GM18861 (cell line): ENCODE measurements around the gene CTNNBL1.

Source experiments
- ATAC-seq: cut with Tn5 transposase; IDR thresholded peaks from one replicate; pipeline ENCODE4 v1.9.1; 2021; ENCODE audit not compliant: unreplicated experiment

The CTNNBL1 gene

DNA sequence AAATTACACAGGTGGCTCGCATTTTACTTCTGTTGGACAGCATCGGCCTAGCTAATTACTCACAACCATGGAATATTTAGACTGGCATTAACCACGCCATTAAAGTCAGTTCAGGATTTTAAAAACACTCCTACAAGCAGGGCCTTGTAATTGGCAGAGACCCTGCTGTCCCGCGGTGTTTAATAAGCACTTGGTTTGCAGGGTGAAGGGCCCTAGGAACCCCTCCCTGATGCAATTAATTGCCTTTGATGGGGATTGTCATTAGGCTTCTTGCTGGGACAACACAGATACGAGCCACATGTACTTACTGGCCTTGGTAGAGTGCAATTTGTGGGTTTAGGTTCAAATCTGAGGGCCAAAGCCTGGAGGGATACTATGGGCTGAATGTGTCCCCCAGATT lies 201.3 kb downstream of the CTNNBL1 start:
- no peak for ATAC-seq

- no peak for ATAC-seq
Observed at GRCh38 chr20:37896932-37897548, 203.2 kb downstream of the CTNNBL1 start.

- no peak for ATAC-seq
Observed at GRCh38 chr20:37898233-37899104, 204.6 kb downstream of the CTNNBL1 start.

- ATAC-seq, result no peak
Observed at GRCh38 chr20:37899105-37900045, 205.5 kb downstream of the CTNNBL1 start.

GRCh38 chr20:37901240-37901639 lies 207.4 kb downstream of the CTNNBL1 start:
- no peak for ATAC-seq

DNA sequence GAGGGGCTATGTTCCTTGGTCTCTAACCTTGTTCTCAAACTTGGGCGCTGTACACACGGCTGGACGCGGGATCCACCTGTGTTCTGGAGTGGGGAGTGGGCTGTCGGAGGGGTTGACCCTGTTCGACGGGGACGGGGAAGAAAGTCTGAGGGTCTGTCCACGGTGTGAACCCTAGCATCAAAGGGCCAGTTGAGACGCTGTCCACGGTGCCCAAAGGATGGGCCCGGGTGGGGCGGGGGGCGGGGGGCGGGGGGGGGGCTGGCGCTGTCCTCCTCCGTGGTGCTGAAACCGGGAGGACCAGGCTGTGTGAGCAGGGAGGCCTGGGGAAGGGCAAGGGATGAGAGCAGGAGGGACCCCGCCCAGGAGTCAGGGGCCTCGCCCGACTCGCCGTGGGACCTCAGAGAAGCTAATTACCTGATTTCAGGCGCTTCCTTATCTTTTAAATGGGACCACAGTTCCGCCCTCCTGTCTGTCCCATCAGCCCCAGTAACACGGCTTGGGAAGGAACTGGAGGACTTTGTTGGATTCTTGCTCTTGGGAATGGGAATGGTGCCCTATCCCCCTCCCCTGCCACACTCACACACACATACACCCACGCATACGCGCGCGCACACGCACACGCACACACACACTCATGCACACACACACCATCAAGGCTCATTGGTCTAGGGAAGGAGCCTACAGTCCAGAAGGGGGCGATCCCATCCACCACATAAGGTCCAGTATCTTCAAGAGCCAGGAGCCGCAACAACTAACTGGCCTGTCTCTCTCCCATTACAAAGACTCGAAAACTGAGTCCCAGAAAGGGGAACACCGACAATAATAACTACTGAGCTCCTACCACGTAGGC lies 208.0 kb downstream of the CTNNBL1 start:
- no peak for ATAC-seq

DNA sequence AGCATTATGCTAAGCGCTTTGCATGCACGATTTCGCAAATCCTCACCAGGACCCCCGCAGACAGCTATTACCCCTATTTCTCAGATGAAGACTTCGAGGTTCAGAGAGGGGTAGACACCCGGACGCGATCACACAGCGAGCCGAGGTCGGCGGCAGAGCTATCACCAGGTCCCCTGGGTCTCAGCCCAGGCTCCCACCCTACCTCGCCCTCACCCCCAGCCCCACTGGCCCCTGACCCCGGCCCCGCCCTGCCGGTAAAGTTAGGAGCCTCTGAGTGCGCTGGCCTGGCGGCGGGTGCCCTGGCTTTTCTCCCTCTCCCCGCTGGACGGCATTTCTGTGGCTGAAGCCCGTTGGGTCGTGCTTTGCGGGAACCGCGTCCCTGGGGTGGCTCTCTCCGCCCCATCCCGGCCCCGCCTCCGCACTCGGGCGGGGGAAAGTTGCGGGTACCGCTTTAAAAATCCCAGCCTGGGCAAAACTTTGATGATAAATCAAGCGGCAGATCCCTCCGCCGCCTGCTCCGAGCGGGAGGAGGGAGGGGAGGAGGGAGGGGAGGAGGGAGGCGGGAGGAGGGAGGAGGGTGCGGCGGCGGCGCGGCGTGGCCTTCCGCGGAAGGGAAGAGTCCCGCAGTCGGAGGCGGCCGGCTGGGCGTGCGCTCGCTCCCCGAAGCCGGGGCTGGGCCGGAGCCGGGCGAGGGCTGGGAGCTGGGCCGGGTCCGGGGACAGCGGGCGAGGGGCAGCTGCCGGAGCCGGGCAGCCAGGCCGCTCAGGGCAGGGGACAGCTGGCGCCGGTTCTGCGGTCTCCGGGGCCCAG lies 208.9 kb downstream of the CTNNBL1 start, which contains the start of gene VSTM2L:
VSTM2L (plus strand) TSS at position 624 of the 810 bp plus-strand sequence. CDS start 224 bp downstream, outside the sequence.
- no peak for ATAC-seq

DNA sequence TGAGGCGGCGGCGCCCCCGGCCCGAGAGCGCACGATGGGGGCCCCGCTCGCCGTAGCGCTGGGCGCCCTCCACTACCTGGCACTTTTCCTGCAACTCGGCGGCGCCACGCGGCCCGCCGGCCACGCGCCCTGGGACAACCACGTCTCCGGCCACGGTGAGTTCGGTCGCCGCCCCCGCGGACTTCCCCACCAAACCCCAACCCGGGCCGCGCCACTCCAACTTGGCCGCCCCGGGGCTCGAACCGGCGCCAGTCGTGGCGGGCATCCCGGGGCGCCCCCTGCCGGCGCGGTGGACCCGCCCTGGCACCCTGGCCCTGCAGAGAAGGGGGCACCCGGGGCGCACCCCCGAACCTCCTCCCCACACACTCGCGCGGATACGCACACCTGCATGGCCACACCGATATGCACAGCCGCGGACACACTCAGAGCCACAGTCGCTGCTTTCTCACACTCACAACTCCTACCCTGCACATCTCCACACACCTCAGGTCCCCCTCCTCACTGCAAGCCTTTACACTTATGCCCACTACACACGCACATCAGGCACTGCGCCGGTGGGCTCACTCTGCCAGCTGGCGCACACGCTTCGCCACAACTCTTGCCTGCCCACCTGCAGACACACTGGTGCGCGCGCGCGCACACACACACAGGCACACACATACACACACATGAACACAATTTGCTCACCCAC lies 209.6 kb downstream of the CTNNBL1 start:
- no peak for ATAC-seq

- ATAC-seq, result no peak
Observed at GRCh38 chr20:37904008-37904642, 210.3 kb downstream of the CTNNBL1 start.

- ATAC-seq, result no peak
Observed at GRCh38 chr20:37904845-37905373, 211.1 kb downstream of the CTNNBL1 start.

- no peak for ATAC-seq
Observed at GRCh38 chr20:37905671-37906613, 212.1 kb downstream of the CTNNBL1 start.

- no peak for ATAC-seq
Observed at GRCh38 chr20:37907330-37907676, 213.5 kb downstream of the CTNNBL1 start.

DNA sequence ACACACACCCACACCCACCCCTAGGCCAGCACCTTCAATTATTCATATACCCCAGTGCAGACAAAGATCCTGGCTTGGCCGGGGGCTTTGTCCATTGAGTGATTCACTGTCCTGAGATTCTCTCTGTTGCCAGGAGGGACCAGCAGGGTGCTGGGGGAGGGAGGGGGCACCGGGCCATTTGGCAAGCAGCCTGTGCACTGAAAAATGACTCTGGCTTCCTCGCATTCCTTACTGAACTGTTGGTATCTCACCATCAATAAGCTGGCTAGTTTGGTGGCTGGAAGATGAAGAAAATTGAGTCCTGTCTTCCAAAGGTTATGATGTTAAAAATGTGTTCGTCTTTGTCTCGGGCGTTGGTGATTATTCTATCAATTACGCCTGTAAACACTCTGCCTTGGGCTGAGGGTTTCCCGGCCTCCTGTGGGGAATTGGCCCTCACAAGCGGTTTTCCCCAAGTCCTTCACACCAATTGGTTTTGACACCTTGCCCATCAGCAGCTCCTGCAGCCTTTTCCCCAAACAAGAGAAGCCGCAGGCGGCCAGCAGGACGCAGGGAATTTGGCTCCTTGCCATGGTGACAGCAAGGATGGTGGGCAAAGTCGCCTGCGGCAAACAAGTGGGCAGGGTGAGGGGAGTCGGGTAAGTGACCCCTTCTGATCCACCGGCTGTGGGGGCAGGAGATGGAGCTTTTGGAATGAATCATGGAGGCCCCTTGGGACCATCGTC lies 214.0 kb downstream of the CTNNBL1 start:
- no peak for ATAC-seq

DNA sequence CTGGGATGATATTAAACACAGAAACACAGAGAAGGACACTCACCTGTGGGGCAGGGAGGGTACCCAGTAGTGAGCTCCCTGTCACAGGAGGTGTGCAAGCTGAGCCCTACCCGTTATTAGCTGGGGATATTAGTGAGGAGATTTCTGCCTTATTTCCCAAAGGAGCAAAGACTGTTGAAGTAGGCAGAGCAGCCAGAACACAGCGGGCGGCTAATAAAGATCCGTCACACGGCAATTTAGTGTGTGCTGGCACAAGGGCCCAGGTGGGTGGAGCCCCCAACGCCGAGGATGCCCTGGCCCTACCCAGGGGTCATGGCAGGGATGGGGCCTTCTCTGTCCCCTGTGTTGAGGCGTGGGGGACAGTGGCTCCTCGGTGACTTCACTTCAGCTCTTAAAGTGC lies 217.4 kb downstream of the CTNNBL1 start:
- no peak for ATAC-seq

DNA sequence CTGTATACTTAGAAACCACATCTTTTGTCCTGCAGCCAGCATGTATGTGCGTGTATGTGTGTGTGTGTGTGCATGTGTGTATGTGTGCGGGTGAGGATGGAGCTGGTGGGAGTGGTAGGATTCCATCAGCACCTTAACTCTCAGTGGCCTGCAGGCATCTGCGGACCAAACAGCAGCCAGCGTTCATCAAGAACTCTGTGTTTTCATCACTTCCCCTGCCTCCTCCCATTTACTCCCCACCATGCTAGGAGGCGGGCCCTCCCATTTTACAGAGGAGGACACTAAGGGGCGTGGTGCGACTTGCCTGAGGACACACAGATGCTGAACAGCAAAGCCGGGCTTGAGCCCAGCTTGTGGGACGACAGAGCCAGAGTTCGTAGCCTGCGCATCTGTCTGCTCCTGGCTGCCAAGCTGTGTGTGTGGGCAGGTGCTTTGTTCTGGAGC lies 218.0 kb downstream of the CTNNBL1 start:
- ATAC-seq, result no peak

DNA sequence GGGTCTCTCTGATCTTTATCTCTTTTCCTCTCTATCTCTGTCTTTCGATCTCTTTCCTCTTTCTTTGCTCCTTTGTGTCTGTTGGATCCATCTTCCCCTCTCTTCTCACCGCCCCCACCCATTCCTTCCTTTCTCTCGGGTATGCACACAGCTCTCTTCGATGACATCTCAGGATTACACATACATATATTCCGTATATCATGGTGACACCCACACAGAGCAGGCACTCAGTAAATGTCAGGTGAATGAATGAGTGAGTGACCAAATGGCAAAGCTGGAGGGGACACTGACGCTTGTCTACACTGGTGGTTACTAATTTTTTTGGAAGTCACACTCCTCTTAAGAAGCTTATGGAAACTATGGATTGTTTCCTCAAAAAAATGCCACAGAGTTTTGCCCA lies 219.0 kb downstream of the CTNNBL1 start:
- no peak for ATAC-seq
